NB4 (cell line): ENCODE results near the gene SLC41A3.
"Not testable (repeated sequence)": the region's sequence is repeated elsewhere in the genome, so short reads cannot be mapped to it uniquely, and the experiment has no call there.

Source experiments
- CTCF ChIP-seq: IDR thresholded peaks from one replicate; pipeline ENCODE4 v1.5.1; 2012; ENCODE audit warnings: low read depth, low read length
- MAX ChIP-seq: IDR thresholded peaks from 2 replicates; pipeline ENCODE4 v1.6.1; 2011; ENCODE audit warnings: low read depth, low read length
- POLR2A ChIP-seq: IDR thresholded peaks from 2 replicates; pipeline ENCODE4 v1.6.1; 2011; ENCODE audit warnings: mild to moderate bottlenecking; ENCODE audit not compliant: insufficient read length; ENCODE audit errors: extremely low read depth

- not testable (repeated sequence) for TF ChIP-seq CTCF, MAX, POLR2A
Observed at GRCh38 chr3:125976003-125976390, 107.9 kb downstream of the SLC41A3 start.
